ENCODE data around the gene TTBK2. TPM values are rescaled to one million over a fixed set of nuclear protein-coding genes. Genes with fewer than 3 reads are reported as not detected.

Gene TTBK2
- total RNA-seq, 1 experiment from 2014 or later: 10.6 TPM

DNA sequence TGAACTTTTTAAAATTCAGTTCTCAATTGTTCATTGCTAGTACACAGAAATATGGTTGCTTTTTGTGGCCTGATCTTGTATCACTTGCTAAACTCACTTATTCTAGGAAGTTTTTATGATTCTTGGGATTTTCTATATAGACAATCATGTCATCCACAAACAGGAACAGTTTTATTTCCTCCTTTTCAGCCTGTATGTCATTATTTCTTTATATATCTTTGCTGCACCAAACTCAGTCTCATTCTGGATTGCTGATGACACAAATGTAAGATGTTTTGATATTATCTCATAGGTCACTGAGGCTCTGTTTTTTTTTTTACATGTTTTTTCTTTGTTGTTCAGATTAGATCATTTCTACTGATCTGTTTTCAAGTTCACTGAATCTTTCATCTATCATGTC lies 71.7 kb downstream of the TTBK2 start:
- Mint-ChIP-seq H3K9me3 (peaks cover 1 to 3% of the 10 kb centered on the region in 2 experiments), H3K27ac (no peak overlapping the region), H3K27me3 (ENCODE audit: low read depth) (no peaks in the 10 kb centered on the region), H3K4me3 (no peak overlapping the region), H3K36me3 (ENCODE audit: insufficient read depth in 1 of 3, low read depth in 3 of 3) (peaks cover under 1 to 11% (median 5%) of the 10 kb centered on the region in 3 experiments), H3K4me1 (peaks cover 4 to 8% of the 10 kb centered on the region in 2 experiments)
- Histone ChIP-seq H2BK5ac (ENCODE audit: insufficient read length, low read length) (no peak overlapping the region), H3K9ac (ENCODE audit: extremely low read depth, insufficient read length, low read length) (no peak overlapping the region), H4K20me1 (ENCODE audit: control insufficient read depth, insufficient read depth, insufficient read length) (no peaks in the 10 kb centered on the region), H3K79me2 (ENCODE audit: insufficient read depth, low read length) (no peaks in the 10 kb centered on the region), H4K91ac (ENCODE audit: insufficient read length, low read depth, low read length) (no peak overlapping the region), H3K4me2 (ENCODE audit: insufficient read depth, insufficient read length, low read length) (no peak overlapping the region), H4K5ac (ENCODE audit: insufficient read length, low read depth, low read length) (no peak overlapping the region), H4K8ac (replicated peaks; ENCODE audit: insufficient read length, low read depth, low read length) (no peak overlapping the region), H3K79me1 (ENCODE audit: insufficient read depth, low read depth, low read length, poor library complexity, severe bottlenecking) (no peaks in the 10 kb centered on the region), H3T11ph (ENCODE audit: low read length) (no peak overlapping the region), H2AK5ac (ENCODE audit: insufficient read length, low read length) (no peak overlapping the region), H3K18ac (ENCODE audit: insufficient read length, low read depth, low read length) (no peak overlapping the region), H2BK12ac (ENCODE audit: insufficient read length, low read depth, low read length) (no peak overlapping the region), H3K4me1 (ENCODE audit: insufficient read depth, low read length) (no peaks in the 10 kb centered on the region; the same call in 1 of the 2 replicates), H3K27ac (ENCODE audit: insufficient read length, low read depth, low read length) (no peak overlapping the region), H3K9me3 (ENCODE audit: control insufficient read depth, low read depth, low read length) (no peaks in the 10 kb centered on the region), H2AFZ (ENCODE audit: low read length) (no peak overlapping the region), H3K14ac (ENCODE audit: insufficient read depth, low read length) (no peak overlapping the region), H2BK15ac (ENCODE audit: low read depth, low read length) (no peak overlapping the region), H3K23ac (ENCODE audit: insufficient read length, low read depth, low read length) (no peak overlapping the region), H2BK120ac (ENCODE audit: low read depth, low read length, poor library complexity, severe bottlenecking) (no peak overlapping the region), H3K56ac (ENCODE audit: insufficient read length, low read depth, low read length) (no peak overlapping the region), H3K27me3 (ENCODE audit: insufficient read depth, low read length) (no peaks in the 10 kb centered on the region), H2BK20ac (ENCODE audit: low read depth, low read length, poor library complexity, severe bottlenecking) (no peak overlapping the region), H3K23me2 (ENCODE audit: insufficient read length, low read depth, low read length, poor library complexity, severe bottlenecking) (no peaks in the 10 kb centered on the region), H3K4ac (ENCODE audit: low read depth, low read length) (no peak overlapping the region)
- no peak for DNase-seq
- no peak for TF ChIP-seq CTCF (conservative IDR thresholded peaks at IDR 0.05)

Measured in H9 (cell line).